ENCODE data around the gene PIK3R6.
"Not testable (repeated sequence)": the region's sequence is repeated elsewhere in the genome, so short reads cannot be mapped to it uniquely, and the experiment has no call there.

PIK3R6 gene

GRCh38 chr17:8885967-8886684, 18.7 kb upstream of the PIK3R6 start:
- Histone ChIP-seq H3K27ac (ENCODE audit: insufficient read depth, low read length, poor library complexity, severe bottlenecking) (peak overlapping the region; percentile 18), H3K36me3 (ENCODE audit: control insufficient read depth, insufficient read depth, low read length) (peaks cover 86% of the 10 kb centered on the region), H3K9me3 (ENCODE audit: control insufficient read depth, low read length) (no peaks in the 10 kb centered on the region), H3K27me3 (replicated peaks; ENCODE audit: control insufficient read depth, insufficient read depth, low read length, poor library complexity, severe bottlenecking) (no peaks in the 10 kb centered on the region), H3K4me3 (ENCODE audit: insufficient read depth, low read depth, low read length, poor library complexity, severe bottlenecking) (no peak overlapping the region), H3K4me1 (ENCODE audit: control insufficient read depth, insufficient read depth, low read length, poor library complexity, severe bottlenecking) (no peaks in the 10 kb centered on the region)
- no peak for DNase-seq

DNA sequence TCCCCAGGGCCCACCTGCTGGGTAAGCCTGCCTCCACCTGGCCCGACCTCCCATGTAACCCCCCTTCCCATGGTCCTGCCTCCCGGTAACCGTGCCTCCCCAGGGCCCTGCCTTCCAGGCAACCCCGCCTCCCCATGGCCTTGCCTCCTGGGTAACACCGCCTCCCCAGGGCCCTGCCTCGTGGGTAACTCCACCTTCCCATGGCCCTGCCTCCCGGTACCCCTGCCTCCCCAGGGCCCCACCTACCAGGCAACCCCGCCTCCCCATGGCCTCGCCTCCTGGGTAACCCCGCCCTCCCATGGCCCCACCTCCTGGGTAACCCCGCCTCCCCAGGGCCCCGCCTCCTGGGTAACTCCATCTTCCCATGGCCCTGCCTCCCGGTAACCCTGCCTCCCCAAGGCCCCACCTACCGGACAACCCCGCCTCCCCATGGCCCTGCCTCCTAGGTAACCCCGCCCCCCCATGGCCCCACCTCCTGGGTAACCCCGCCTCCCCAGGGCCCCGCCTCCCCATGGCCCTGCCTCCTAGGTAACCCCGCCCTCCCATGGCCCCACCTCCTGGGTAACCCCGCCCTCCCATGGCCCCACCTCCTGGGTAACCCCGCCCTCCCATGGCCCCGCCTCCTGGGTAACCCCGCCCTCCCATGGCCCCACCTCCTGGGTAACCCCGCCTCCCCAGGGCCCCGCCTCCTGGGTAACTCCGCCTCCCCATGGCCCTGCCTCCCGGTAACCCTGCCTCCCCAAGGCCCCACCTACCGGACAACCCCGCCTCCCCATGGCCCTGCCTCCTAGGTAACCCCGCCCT, 17.9 kb upstream of the PIK3R6 start:
- DNase-seq, result peak; percentile 52 to 78 (median 71)
- peaks cover 88% of the 10 kb centered on the region for H3K36me3 ChIP-seq (ENCODE audit: control insufficient read depth, insufficient read depth, low read length)
- not testable (repeated sequence) for H3K4me1 ChIP-seq (ENCODE audit: control insufficient read depth, insufficient read depth, low read length, poor library complexity, severe bottlenecking); H3K27me3 ChIP-seq (replicated peaks; ENCODE audit: control insufficient read depth, insufficient read depth, low read length, poor library complexity, severe bottlenecking); H3K9me3 ChIP-seq (ENCODE audit: control insufficient read depth, low read length); H3K4me3 ChIP-seq (ENCODE audit: insufficient read depth, low read depth, low read length, poor library complexity, severe bottlenecking)
- peak overlapping the region; percentile 42 for H3K27ac ChIP-seq (ENCODE audit: insufficient read depth, low read length, poor library complexity, severe bottlenecking)

- H3K27ac ChIP-seq (ENCODE audit: insufficient read depth, low read length, poor library complexity, severe bottlenecking), result peak overlapping the region; percentile 42
- no peaks in the 10 kb centered on the region for H3K4me1 ChIP-seq (ENCODE audit: control insufficient read depth, insufficient read depth, low read length, poor library complexity, severe bottlenecking)
- H3K27me3 ChIP-seq (replicated peaks; ENCODE audit: control insufficient read depth, insufficient read depth, low read length, poor library complexity, severe bottlenecking), result no peaks in the 10 kb centered on the region
- H3K4me3 ChIP-seq (ENCODE audit: insufficient read depth, low read depth, low read length, poor library complexity, severe bottlenecking), result no peak overlapping the region
- no peaks in the 10 kb centered on the region for H3K9me3 ChIP-seq (ENCODE audit: control insufficient read depth, low read length)
- H3K36me3 ChIP-seq (ENCODE audit: control insufficient read depth, insufficient read depth, low read length), result peaks cover 88% of the 10 kb centered on the region
- DNase-seq, result no peak
Measured at GRCh38 chr17:8884336-8884990, 17.0 kb upstream of the PIK3R6 start.

DNA sequence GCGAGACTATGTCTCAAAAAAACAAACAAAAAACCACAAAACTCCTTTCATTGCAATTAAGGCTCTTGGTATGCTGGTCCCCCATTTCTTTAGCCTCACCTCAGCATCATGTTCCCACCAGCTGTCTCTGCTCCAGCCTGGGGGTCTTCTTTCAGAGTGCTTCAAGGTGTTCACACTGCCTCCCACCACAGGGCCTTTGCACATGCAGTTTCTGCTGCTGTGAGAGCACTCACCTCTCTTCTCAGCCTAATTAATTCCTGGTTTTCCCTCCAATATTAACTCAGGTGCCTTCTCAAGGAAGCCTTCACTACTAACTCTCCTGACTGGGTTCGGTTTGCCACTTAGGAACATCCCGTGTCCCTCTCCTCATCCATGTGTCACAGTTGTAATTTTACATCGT, 15.9 kb upstream of the PIK3R6 start:
- Histone ChIP-seq H3K27me3 (replicated peaks; ENCODE audit: control insufficient read depth, insufficient read depth, low read length, poor library complexity, severe bottlenecking) (no peaks in the 10 kb centered on the region), H3K27ac (ENCODE audit: insufficient read depth, low read length, poor library complexity, severe bottlenecking) (no peak overlapping the region), H3K9me3 (ENCODE audit: control insufficient read depth, low read length) (no peaks in the 10 kb centered on the region), H3K4me3 (ENCODE audit: insufficient read depth, low read depth, low read length, poor library complexity, severe bottlenecking) (no peak overlapping the region), H3K4me1 (ENCODE audit: control insufficient read depth, insufficient read depth, low read length, poor library complexity, severe bottlenecking) (no peaks in the 10 kb centered on the region), H3K36me3 (ENCODE audit: control insufficient read depth, insufficient read depth, low read length) (peaks cover 84% of the 10 kb centered on the region)
- DNase-seq, result no peak

DNA sequence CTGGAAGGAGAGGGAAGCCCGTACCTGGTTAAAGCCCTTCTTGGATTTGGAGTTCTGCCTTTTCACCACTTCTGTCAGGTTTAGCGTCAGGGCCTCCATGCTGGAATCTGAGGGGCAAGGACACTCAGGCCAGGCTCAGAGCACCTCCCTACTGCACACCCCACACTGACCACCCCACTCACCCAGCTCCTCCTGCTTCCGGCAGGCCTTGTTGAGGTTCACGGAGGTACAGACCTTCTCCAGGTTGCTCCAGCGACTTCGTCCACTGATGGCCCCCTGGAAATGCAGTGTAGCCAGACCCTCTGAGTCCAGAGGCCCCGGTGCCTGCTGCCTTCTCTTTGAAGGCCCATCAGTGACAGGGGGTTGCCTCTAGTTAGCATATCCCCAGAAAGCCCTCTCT, 14.1 kb upstream of the PIK3R6 start:
- no peak for DNase-seq
- no peaks in the 10 kb centered on the region for H3K9me3 ChIP-seq (ENCODE audit: control insufficient read depth, low read length)
- H3K27ac ChIP-seq (ENCODE audit: insufficient read depth, low read length, poor library complexity, severe bottlenecking), result no peak overlapping the region
- H3K4me1 ChIP-seq (ENCODE audit: control insufficient read depth, insufficient read depth, low read length, poor library complexity, severe bottlenecking), result no peaks in the 10 kb centered on the region
- H3K4me3 ChIP-seq (ENCODE audit: insufficient read depth, low read depth, low read length, poor library complexity, severe bottlenecking), result no peak overlapping the region
- no peaks in the 10 kb centered on the region for H3K27me3 ChIP-seq (replicated peaks; ENCODE audit: control insufficient read depth, insufficient read depth, low read length, poor library complexity, severe bottlenecking)
- H3K36me3 ChIP-seq (ENCODE audit: control insufficient read depth, insufficient read depth, low read length), result peaks cover 76% of the 10 kb centered on the region

DNA sequence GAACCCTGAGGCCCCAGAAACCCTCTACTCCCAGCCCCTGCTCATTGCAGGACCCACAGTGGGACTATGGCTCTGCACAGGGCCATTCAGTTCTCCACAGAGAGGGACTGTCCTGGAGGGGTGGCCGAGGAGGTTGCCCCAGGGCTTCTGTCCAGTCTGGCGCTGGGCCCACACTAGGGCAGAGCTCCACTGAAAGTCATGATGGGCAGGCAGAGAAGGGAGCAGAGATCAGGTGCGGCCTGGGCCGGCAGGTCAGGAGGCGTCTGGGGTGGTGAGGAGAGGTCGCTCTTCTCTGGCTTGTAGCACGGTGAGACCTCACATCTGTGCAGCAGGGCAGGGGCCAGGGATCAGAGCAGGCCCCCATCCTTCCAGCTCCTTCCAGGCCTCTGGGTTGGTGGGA, 13.0 kb upstream of the PIK3R6 start:
- no peaks in the 10 kb centered on the region for H3K27me3 ChIP-seq (replicated peaks; ENCODE audit: control insufficient read depth, insufficient read depth, low read length, poor library complexity, severe bottlenecking)
- peaks cover 68% of the 10 kb centered on the region for H3K36me3 ChIP-seq (ENCODE audit: control insufficient read depth, insufficient read depth, low read length)
- H3K9me3 ChIP-seq (ENCODE audit: control insufficient read depth, low read length), result no peaks in the 10 kb centered on the region
- H3K4me3 ChIP-seq (ENCODE audit: insufficient read depth, low read depth, low read length, poor library complexity, severe bottlenecking), result no peak overlapping the region
- no peak overlapping the region for H3K27ac ChIP-seq (ENCODE audit: insufficient read depth, low read length, poor library complexity, severe bottlenecking)
- no peaks in the 10 kb centered on the region for H3K4me1 ChIP-seq (ENCODE audit: control insufficient read depth, insufficient read depth, low read length, poor library complexity, severe bottlenecking)
- no peak for DNase-seq

GRCh38 chr17:8879410-8879809, 11.9 kb upstream of the PIK3R6 start:
- no peak for DNase-seq
- H3K27me3 ChIP-seq (replicated peaks; ENCODE audit: control insufficient read depth, insufficient read depth, low read length, poor library complexity, severe bottlenecking), result no peaks in the 10 kb centered on the region
- no peaks in the 10 kb centered on the region for H3K9me3 ChIP-seq (ENCODE audit: control insufficient read depth, low read length)
- no peak overlapping the region for H3K4me3 ChIP-seq (ENCODE audit: insufficient read depth, low read depth, low read length, poor library complexity, severe bottlenecking)
- no peaks in the 10 kb centered on the region for H3K4me1 ChIP-seq (ENCODE audit: control insufficient read depth, insufficient read depth, low read length, poor library complexity, severe bottlenecking)
- H3K27ac ChIP-seq (ENCODE audit: insufficient read depth, low read length, poor library complexity, severe bottlenecking), result no peak overlapping the region
- H3K36me3 ChIP-seq (ENCODE audit: control insufficient read depth, insufficient read depth, low read length), result peaks cover 62% of the 10 kb centered on the region

DNA sequence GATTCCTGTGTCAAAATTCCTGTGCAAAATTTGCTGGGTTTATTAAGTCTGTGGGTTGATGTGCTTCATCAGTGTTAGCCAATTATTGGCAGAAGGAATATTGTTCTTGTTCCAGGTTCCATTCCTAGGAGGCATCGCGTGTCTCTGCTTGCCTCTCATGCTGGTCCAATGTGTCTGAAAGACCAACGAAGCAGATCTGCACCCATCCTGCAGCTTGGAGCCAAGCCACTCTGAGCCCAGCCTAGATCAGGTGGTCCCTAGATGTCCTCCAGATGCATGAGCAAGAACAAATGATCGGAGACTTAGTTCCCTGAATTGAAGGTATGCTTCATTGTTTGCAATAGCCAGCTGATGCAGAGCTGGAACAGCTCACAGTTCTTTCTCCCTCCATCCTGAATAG, 10.5 kb upstream of the PIK3R6 start:
- Histone ChIP-seq H3K27me3 (replicated peaks; ENCODE audit: control insufficient read depth, insufficient read depth, low read length, poor library complexity, severe bottlenecking) (no peaks in the 10 kb centered on the region), H3K27ac (ENCODE audit: insufficient read depth, low read length, poor library complexity, severe bottlenecking) (no peak overlapping the region), H3K4me3 (ENCODE audit: insufficient read depth, low read depth, low read length, poor library complexity, severe bottlenecking) (no peak overlapping the region), H3K36me3 (ENCODE audit: control insufficient read depth, insufficient read depth, low read length) (peaks cover 49% of the 10 kb centered on the region), H3K4me1 (ENCODE audit: control insufficient read depth, insufficient read depth, low read length, poor library complexity, severe bottlenecking) (no peaks in the 10 kb centered on the region), H3K9me3 (ENCODE audit: control insufficient read depth, low read length) (no peaks in the 10 kb centered on the region)
- DNase-seq, result no peak

DNA sequence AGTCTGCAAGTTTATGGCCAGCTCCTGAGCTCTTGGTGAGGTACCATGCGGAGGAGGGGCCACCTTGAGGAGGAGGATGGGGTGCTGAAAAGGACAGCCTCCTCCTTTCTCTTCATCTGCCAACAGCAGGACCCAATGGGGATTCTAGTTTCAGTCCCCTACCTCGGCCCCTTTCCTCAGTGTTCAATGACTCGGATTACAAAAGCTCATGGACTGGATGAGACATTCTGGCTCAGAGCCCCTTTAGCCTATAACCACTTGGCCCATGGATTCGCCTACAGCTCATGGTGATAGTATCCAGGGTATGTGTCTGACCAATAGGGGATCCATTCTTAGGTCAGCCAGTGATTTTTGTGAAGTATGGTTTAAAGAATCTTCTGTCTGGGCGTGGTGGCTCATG, 8.5 kb upstream of the PIK3R6 start:
- Histone ChIP-seq H3K27ac (ENCODE audit: insufficient read depth, low read length, poor library complexity, severe bottlenecking) (no peak overlapping the region), H3K9me3 (ENCODE audit: control insufficient read depth, low read length) (no peaks in the 10 kb centered on the region), H3K4me3 (ENCODE audit: insufficient read depth, low read depth, low read length, poor library complexity, severe bottlenecking) (no peak overlapping the region), H3K4me1 (ENCODE audit: control insufficient read depth, insufficient read depth, low read length, poor library complexity, severe bottlenecking) (no peaks in the 10 kb centered on the region), H3K36me3 (ENCODE audit: control insufficient read depth, insufficient read depth, low read length) (peaks cover 28% of the 10 kb centered on the region), H3K27me3 (replicated peaks; ENCODE audit: control insufficient read depth, insufficient read depth, low read length, poor library complexity, severe bottlenecking) (no peaks in the 10 kb centered on the region)
- no peak for DNase-seq

DNA sequence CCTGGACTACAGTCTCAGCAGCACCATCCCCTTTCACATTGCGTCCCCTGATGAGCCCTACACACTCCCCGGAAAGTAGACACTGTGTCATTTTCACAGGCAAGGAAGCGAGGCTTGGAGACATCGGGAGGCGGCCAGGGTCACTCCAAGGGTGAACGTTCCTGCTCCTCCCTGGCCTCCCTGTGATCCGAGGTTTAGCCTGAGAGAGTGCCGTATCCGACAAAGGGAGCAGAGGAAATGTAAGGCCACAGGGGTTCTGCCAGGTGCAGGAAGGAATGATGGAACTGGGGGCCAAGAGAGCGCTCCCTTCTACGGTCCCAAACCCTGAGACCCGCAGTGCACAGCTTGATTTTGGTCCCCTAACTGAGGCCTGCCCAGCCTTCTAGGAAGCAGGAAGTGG, 8.0 kb upstream of the PIK3R6 start:
- Histone ChIP-seq H3K36me3 (ENCODE audit: control insufficient read depth, insufficient read depth, low read length) (peaks cover 23% of the 10 kb centered on the region), H3K27me3 (replicated peaks; ENCODE audit: control insufficient read depth, insufficient read depth, low read length, poor library complexity, severe bottlenecking) (no peaks in the 10 kb centered on the region), H3K27ac (ENCODE audit: insufficient read depth, low read length, poor library complexity, severe bottlenecking) (no peak overlapping the region), H3K9me3 (ENCODE audit: control insufficient read depth, low read length) (no peaks in the 10 kb centered on the region), H3K4me1 (ENCODE audit: control insufficient read depth, insufficient read depth, low read length, poor library complexity, severe bottlenecking) (no peaks in the 10 kb centered on the region), H3K4me3 (ENCODE audit: insufficient read depth, low read depth, low read length, poor library complexity, severe bottlenecking) (no peak overlapping the region)
- no peak for DNase-seq

Data from effector memory CD4-positive, alpha-beta T cell (primary cell).